Measurements from ENCODE around the gene SKAP1. TPM values are rescaled to one million over a fixed set of nuclear protein-coding genes. Genes with fewer than 3 reads are reported as not detected.

The SKAP1 gene
- total and polyA plus RNA-seq, 2 of the 13 experiments (the other 11 are each of a cell fraction or from before 2014, with no cell fraction given): 0.21 TPM; not detected in 1

DNA sequence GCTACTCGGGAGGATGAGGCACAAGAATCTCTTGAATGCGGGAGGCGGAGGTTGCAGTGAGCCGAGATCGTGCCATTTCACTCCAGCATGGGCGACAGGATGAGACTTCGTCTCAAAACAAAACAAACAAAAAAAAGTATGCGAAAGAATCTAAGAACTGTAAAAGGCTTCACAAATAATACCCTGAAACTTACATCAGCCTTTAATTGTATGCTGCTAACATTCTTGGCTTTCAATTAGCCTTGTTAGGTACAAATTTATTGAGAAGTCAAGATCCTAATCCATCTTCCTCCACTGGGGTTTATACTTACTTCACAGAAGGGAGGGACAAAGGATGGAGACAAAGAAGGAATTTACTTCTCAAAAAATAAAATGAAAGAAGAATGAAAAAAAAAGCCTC, 239.1 kb downstream of the SKAP1 start (continued):
- no peak for TF ChIP-seq JUNB (CRISPR knock-in tag; IDR thresholded peaks at IDR 0.05; ENCODE audit: borderline replicate concordance)
- no peak for TF ChIP-seq GPBP1L1 (CRISPR knock-in tag; IDR thresholded peaks at IDR 0.05)
- no peak for TF ChIP-seq ZNF264 (CRISPR knock-in tag; IDR thresholded peaks at IDR 0.05)
- TF ChIP-seq SMC3 (IDR thresholded peaks at IDR 0.05; ENCODE audit: low read length): no peak
- no peak for TF ChIP-seq CREM (IDR thresholded peaks at IDR 0.05)
- TF ChIP-seq CREM (CRISPR knock-in tag; IDR thresholded peaks at IDR 0.05): no peak
- TF ChIP-seq ZNF776 (CRISPR knock-in tag; IDR thresholded peaks at IDR 0.05): no peak
- TF ChIP-seq HNRNPL (IDR thresholded peaks at IDR 0.05; ENCODE audit: low read depth, low read length): no peak
- TF ChIP-seq BORCS8-MEF2B (CRISPR knock-in tag; IDR thresholded peaks at IDR 0.05): no peak
- no peak for TF ChIP-seq E2F1 (CRISPR knock-in tag; IDR thresholded peaks at IDR 0.05)
- TF ChIP-seq, protein P1, sequence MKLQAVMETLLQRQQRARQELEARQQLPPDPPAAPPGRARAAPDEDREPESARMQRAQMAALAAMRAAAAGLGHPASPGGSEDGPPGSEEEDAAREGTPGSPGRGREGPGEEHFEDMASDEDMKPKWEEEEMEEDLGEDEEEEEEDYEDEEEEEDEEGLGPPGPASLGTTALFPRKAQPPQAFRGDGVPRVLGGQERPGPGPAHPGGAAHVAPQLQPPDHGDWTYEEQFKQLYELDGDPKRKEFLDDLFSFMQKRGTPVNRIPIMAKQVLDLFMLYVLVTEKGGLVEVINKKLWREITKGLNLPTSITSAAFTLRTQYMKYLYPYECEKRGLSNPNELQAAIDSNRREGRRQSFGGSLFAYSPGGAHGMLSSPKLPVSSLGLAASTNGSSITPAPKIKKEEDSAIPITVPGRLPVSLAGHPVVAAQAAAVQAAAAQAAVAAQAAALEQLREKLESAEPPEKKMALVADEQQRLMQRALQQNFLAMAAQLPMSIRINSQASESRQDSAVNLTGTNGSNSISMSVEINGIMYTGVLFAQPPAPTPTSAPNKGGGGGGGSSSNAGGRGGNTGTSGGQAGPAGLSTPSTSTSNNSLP (IDR thresholded peaks at IDR 0.05; ENCODE audit: low read depth, low read length): no peak

Data from HepG2 (cell line).